22Rv1 (cell line): ENCODE measurements around the gene VTN.

Source experiments
- H3K27ac ChIP-seq: fragments of 450-650 bp; 2 replicates; pipeline ENCODE4 v1.5.1; 2017
- CTCF ChIP-seq: fragments of 450-650 bp; IDR thresholded peaks from 2 replicates; pipeline ENCODE4 v1.5.1; 2017; ENCODE audit warnings: mild to moderate bottlenecking
- ZFX ChIP-seq: fragments of 450-650 bp; IDR thresholded peaks from 2 replicates; pipeline ENCODE4 v1.6.1; 2017; ENCODE audit warnings: antibody characterized with exemption, borderline replicate concordance

VTN gene

GRCh38 chr17:28406473-28406814, 36.3 kb upstream of the VTN start:
- H3K27ac ChIP-seq = peak overlapping the region; percentile 66
- TF ChIP-seq CTCF = no peak

GRCh38 chr17:28405632-28406472, 35.7 kb upstream of the VTN start, which contains the start of gene SLC46A1:
Gene SLC46A1, minus strand, starts transcription at chr17:28406212. Its CDS starts 98 bp downstream, at chr17:28406114.
- no peak for TF ChIP-seq CTCF
- TF ChIP-seq ZFX = no peak
- peak within 1 kb of the TSS; percentile 66 for H3K27ac ChIP-seq

GRCh38 chr17:28404812-28405570, 34.9 kb upstream of the VTN start:
- TF ChIP-seq ZFX (no peak), CTCF (no peak)
- peak overlapping the region; percentile 66 for H3K27ac ChIP-seq

GRCh38 chr17:28404461-28404811, 34.3 kb upstream of the VTN start:
- no peak overlapping the region for H3K27ac ChIP-seq
- no peak for TF ChIP-seq CTCF
- TF ChIP-seq ZFX = no peak

- TF ChIP-seq ZFX (no peak), CTCF (no peak)
- H3K27ac ChIP-seq = no peak overlapping the region
These were observed 33.9 kb upstream of the VTN start for GRCh38 chr17:28404007-28404406.

GRCh38 chr17:28402844-28403243, 32.7 kb upstream of the VTN start:
- TF ChIP-seq CTCF = no peak
- 0 out of 2 replicates have a peak overlapping the region, but pooled peaks have one; percentile 47 for H3K27ac ChIP-seq

GRCh38 chr17:28402224-28402630, 32.1 kb upstream of the VTN start:
- peak overlapping the region; percentile 47; the same call in 1 of the 2 replicates for H3K27ac ChIP-seq

More at GRCh38 chr17:28402224-28402630, 32.1 kb upstream of the VTN start:
- TF ChIP-seq CTCF (no peak), ZFX (no peak)
